GM18951 (cell line): ENCODE results near the gene TAS1R2.
"Not testable (repeated sequence)": the region's sequence is repeated elsewhere in the genome, so short reads cannot be mapped to it uniquely, and the experiment has no call there.

ENCODE experiments used
- POLR2A ChIP-seq: IDR thresholded peaks from 4 replicates; pipeline ENCODE4 v1.6.1; 2011; ENCODE audit warnings: mild to moderate bottlenecking; ENCODE audit not compliant: insufficient read length, insufficient read depth; ENCODE audit errors: extremely low read depth
- in situ Hi-C: fragments of 300-500 bp; cut with MboI; formaldehyde crosslinking; loops from one replicate; pipeline ENCODE4 v1.12.0; 2022; ENCODE audit warnings: low sequenced_read_pairs, mixed read lengths, inconsistent platforms; ENCODE audit not compliant: unreplicated experiment

Gene TAS1R2

GRCh38 chr1:18895317-18895716 lies 35.9 kb upstream of the TAS1R2 start:
- in situ Hi-C loops: no loop called here
- TF ChIP-seq POLR2A: no peak

- TF ChIP-seq POLR2A: no peak
- in situ Hi-C loops: no loop called here
Observed at GRCh38 chr1:18893120-18893519, 33.7 kb upstream of the TAS1R2 start.

GRCh38 chr1:18891858-18892257 lies 32.4 kb upstream of the TAS1R2 start:
- in situ Hi-C loops: not testable (repeated sequence)

- in situ Hi-C loops: no loop called here
- no peak for TF ChIP-seq POLR2A
Observed at GRCh38 chr1:18891426-18891780, 31.9 kb upstream of the TAS1R2 start.

- in situ Hi-C loops: no loop called here
- no peak for TF ChIP-seq POLR2A
Observed at GRCh38 chr1:18890706-18891425, 31.4 kb upstream of the TAS1R2 start.

GRCh38 chr1:18886003-18886335 lies 26.5 kb upstream of the TAS1R2 start:
- no peak for TF ChIP-seq POLR2A
- in situ Hi-C loops: no loop called here

- no peak for TF ChIP-seq POLR2A
Observed at GRCh38 chr1:18885311-18886002, 26.0 kb upstream of the TAS1R2 start.

GRCh38 chr1:18884727-18885126 lies 25.3 kb upstream of the TAS1R2 start:
- TF ChIP-seq POLR2A: no peak
- in situ Hi-C loops: no loop called here

More at GRCh38 chr1:18885311-18886002, 26.0 kb upstream of the TAS1R2 start:
- in situ Hi-C loops: no loop called here

GRCh38 chr1:18884419-18884717 lies 24.9 kb upstream of the TAS1R2 start:
- TF ChIP-seq POLR2A: no peak
- in situ Hi-C loops: no loop called here

GRCh38 chr1:18883636-18884418 lies 24.4 kb upstream of the TAS1R2 start:
- in situ Hi-C loops: no loop called here
- TF ChIP-seq POLR2A: no peak

- in situ Hi-C loops: no loop called here
- no peak for TF ChIP-seq POLR2A
Observed at GRCh38 chr1:18883079-18883478, 23.6 kb upstream of the TAS1R2 start.

GRCh38 chr1:18882486-18882885 lies 23.0 kb upstream of the TAS1R2 start:
- no peak for TF ChIP-seq POLR2A
- in situ Hi-C loops: no loop called here

GRCh38 chr1:18881642-18882431 lies 22.4 kb upstream of the TAS1R2 start:
- in situ Hi-C loops: no loop called here
- no peak for TF ChIP-seq POLR2A
